Endothelial cell of umbilical vein (primary cell): ENCODE measurements around the gene NKD2. TPM values are rescaled to one million over a fixed set of nuclear protein-coding genes. Genes with fewer than 3 reads are reported as not detected.

ENCODE experiments used
- BruUV-seq: library from RNA; stranded (reverse); fragments of 400-500 nt; replicated peaks from 2 replicates; lab custom pipeline; 2021; lab: Mats Ljungman, UMichigan
- CTCF ChIA-PET: fragments of 300-600, 350-600 bp; sonication (Branson Sonifier 250); formaldehyde crosslinking; loops from one replicate; lab custom pipeline; 2021; ENCODE audit warnings: antibody characterized with exemption, inconsistent platforms; lab: Charles Lee
- POLR2A ChIA-PET: fragments of 300-600, 350-600 bp; sonication (Branson Sonifier 250); formaldehyde crosslinking; loops from one replicate; lab custom pipeline; 2021; ENCODE audit warnings: antibody characterized with exemption, inconsistent platforms; lab: Charles Lee
- DNase-seq: peaks from one replicate; pipeline ENCODE4 v3.0.0-alpha.2; 2011; ENCODE audit warnings: low read depth, low spot score
- FAIRE-seq: peaks from 2 replicates; lab custom pipeline; 2011; peaks lifted over from hg19 to GRCh38; lab: Jason Lieb, UNC
- H2AFZ ChIP-seq: 2 replicates; pipeline ENCODE4 v1.6.0; 2012; ENCODE audit warnings: low read depth, low read length, control low read depth, inconsistent platforms
- H3K27ac ChIP-seq: 2 replicates; pipeline ENCODE4 v1.5.1; 2011; ENCODE audit warnings: low read depth, mild to moderate bottlenecking, control low read depth, low read length, moderate library complexity; ENCODE audit not compliant: insufficient read depth
- H3K27me3 ChIP-seq, 2 experiments: 2 replicates each; pipeline versions ENCODE4 v1.6.0 to v1.6.1; 2011; ENCODE audit warnings: low read length in 2 of 2, mixed read lengths in 1 of 2; ENCODE audit not compliant: control insufficient read depth in 2 of 2, insufficient read depth in 2 of 2
- H3K36me3 ChIP-seq, 2 experiments: 2 replicates in 1 of 2; 3 replicates in 1 of 2; pipeline ENCODE4 v1.5.1; 2011; ENCODE audit warnings: low read length in 2 of 2, mild to moderate bottlenecking in 1 of 2, moderate library complexity in 1 of 2; ENCODE audit not compliant: control insufficient read depth in 2 of 2, insufficient read depth in 2 of 2; ENCODE audit errors: extremely low read depth in 1 of 2
- H3K4me1 ChIP-seq: 3 replicates; pipeline ENCODE4 v1.5.1; 2011; ENCODE audit warnings: mild to moderate bottlenecking, low read length; ENCODE audit not compliant: control insufficient read depth, insufficient read depth; ENCODE audit errors: extremely low read depth
- H3K4me2 ChIP-seq: 2 replicates; pipeline ENCODE4 v1.6.1; 2011; ENCODE audit warnings: low read length, control low read depth, mixed read lengths; ENCODE audit not compliant: insufficient read depth
- H3K4me3 ChIP-seq, 3 experiments: fragments of 200-600 bp in 1 of 3; sonication (generic), shearing (Covaris generic) in 1 of 3; replicated peaks in 1 of 3; 2 replicates each; pipeline ENCODE4 v1.5.1; 2011 to 2016; ENCODE audit warnings: control low read depth in 3 of 3, low read length in 3 of 3, mild to moderate bottlenecking in 2 of 3, inconsistent platforms in 1 of 3, low read depth in 1 of 3, moderate library complexity in 1 of 3; ENCODE audit not compliant: insufficient read depth in 1 of 3
- H3K79me2 ChIP-seq: 2 replicates; pipeline ENCODE4 v1.6.0; 2012; ENCODE audit warnings: low read length, inconsistent platforms; ENCODE audit not compliant: control insufficient read depth, insufficient read depth
- H3K9ac ChIP-seq: replicated peaks from 2 replicates; pipeline ENCODE3; 2011; ENCODE audit warnings: low read length, control low read depth; ENCODE audit not compliant: insufficient read depth; ENCODE audit errors: extremely low read depth
- H3K9me1 ChIP-seq: replicated peaks from 3 replicates; pipeline ENCODE4 v1.6.0; 2011; ENCODE audit warnings: mild to moderate bottlenecking, low read length; ENCODE audit not compliant: control insufficient read depth, insufficient read depth; ENCODE audit errors: extremely low read depth
- H3K9me3 ChIP-seq: replicated peaks from 2 replicates; pipeline ENCODE4 v1.5.1; 2012; ENCODE audit warnings: low read length, inconsistent platforms; ENCODE audit not compliant: control insufficient read depth, insufficient read depth
- H4K20me1 ChIP-seq: replicated peaks from 2 replicates; pipeline ENCODE3; 2011; ENCODE audit warnings: mild to moderate bottlenecking, low read length; ENCODE audit not compliant: control insufficient read depth, insufficient read depth; ENCODE audit errors: extremely low read depth
- EZH2 ChIP-seq: IDR thresholded peaks from 2 replicates; pipeline ENCODE4 v1.6.1; 2012; ENCODE audit warnings: borderline replicate concordance, low read depth, mild to moderate bottlenecking, moderate library complexity, low read length, inconsistent platforms; ENCODE audit not compliant: severe bottlenecking
- FOS ChIP-seq: IDR thresholded peaks from 2 replicates; pipeline ENCODE4 v1.6.1; 2011; ENCODE audit warnings: mild to moderate bottlenecking, low read length, moderate library complexity, borderline replicate concordance; ENCODE audit not compliant: insufficient read depth
- GATA2 ChIP-seq: IDR thresholded peaks from 2 replicates; pipeline ENCODE4 v1.7.0; 2011; ENCODE audit warnings: low read depth, mild to moderate bottlenecking, moderate library complexity, mixed read lengths, low read length; ENCODE audit not compliant: insufficient read length, insufficient read depth
- JUN ChIP-seq: IDR thresholded peaks from 2 replicates; pipeline ENCODE4 v1.6.1; 2011; ENCODE audit warnings: borderline replicate concordance, low read depth; ENCODE audit not compliant: insufficient read length, insufficient read depth
- MYC ChIP-seq: IDR thresholded peaks from one replicate; pipeline ENCODE4 v1.6.1; 2011; ENCODE audit warnings: mild to moderate bottlenecking, low read depth, low read length
- POLR2A ChIP-seq: IDR thresholded peaks from 2 replicates; pipeline ENCODE4 v1.6.1; 2012; ENCODE audit warnings: low read depth, mild to moderate bottlenecking, control low read depth, low read length
- POLR2AphosphoS5 ChIP-seq: IDR thresholded peaks from 2 replicates; pipeline ENCODE4 v1.6.1; 2012; ENCODE audit warnings: low read depth, mild to moderate bottlenecking, control low read depth, low read length, moderate library complexity; ENCODE audit not compliant: insufficient read depth
- dilution Hi-C: fragments of 300-500 bp; cut with MboI; formaldehyde crosslinking; loops from one replicate; pipeline ENCODE4 v1.15.0; 2019; ENCODE audit warnings: low sequenced_read_pairs; ENCODE audit not compliant: extremely low pct_ligation_motif_present
- intact Hi-C: fragments of 100-400 bp; cut with micrococcal nuclease; formaldehyde crosslinking; loops from one replicate; pipeline ENCODE4 v1.10.0; 2022
- polyA plus RNA-seq, 4 experiments: library from polyadenylated mRNA; depleted of rRNA in 3 of 4; stranded (reverse) in 3 of 4; unstranded in 1 of 4; fragments of >200 nt; gene quantifications; 2 replicates each; pipeline versions ENCODE4 v1.2.1 to v1.2.3, GENCODE V29; 2011 to 2012; ENCODE audit warnings: missing spikeins in 1 of 4
- total RNA-seq: library from RNA; stranded (reverse); gene quantifications from 2 replicates; pipeline ENCODE4 v1.2.3, GENCODE V29; 2021
- TF ChIP-seq, protein P1 (sequence below): IDR thresholded peaks from 2 replicates; pipeline ENCODE4 v1.6.1; 2011; ENCODE audit not compliant: insufficient read depth, insufficient read length
- TF ChIP-seq, protein P2 (sequence below), 2 donors: IDR thresholded peaks; 1 replicate in 1 of 2; 2 replicates in 1 of 2; pipeline ENCODE4 v1.5.1; 2011; ENCODE audit warnings: low read length in 2 of 2, mild to moderate bottlenecking in 2 of 2, moderate library complexity in 2 of 2, control low read depth in 1 of 2, inconsistent platforms in 1 of 2, low read depth in 1 of 2; ENCODE audit not compliant: insufficient read depth in 1 of 2; ENCODE audit errors: extremely low read depth in 1 of 2

The NKD2 gene
- total and polyA plus RNA-seq, 2 donors (not counting 3 experiments of a cell fraction or from before 2014, with no cell fraction given), result 0.08 TPM; not detected in 1

DNA sequence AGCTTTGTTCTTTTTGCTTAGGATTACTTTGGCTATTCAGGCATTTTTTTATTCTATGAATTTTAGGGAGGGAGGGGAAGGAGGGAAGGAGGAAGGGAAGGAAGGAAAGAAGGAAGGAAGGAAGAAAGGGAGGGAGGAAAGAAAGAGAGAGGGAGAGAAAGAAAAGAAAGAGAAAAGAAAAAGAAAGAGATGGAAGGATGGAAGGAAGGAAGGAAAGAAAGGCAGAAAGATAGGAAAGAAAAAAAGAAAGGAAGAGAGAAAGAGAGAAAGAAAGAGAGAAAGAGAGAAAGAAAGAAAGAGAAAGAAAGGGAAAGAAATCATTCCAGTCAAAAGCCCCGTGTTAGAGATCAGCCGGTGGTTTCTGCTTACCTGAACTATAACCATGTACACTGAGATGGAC lies 20.8 kb upstream of the NKD2 start:
- Histone ChIP-seq H3K9me3 (no peaks in the 10 kb centered on the region), H3K4me3 (no peak overlapping the region), H4K20me1 (no peaks in the 10 kb centered on the region), H3K27me3 (peaks cover 3 to 12% of the 10 kb centered on the region in 2 experiments), H2AFZ (no peak overlapping the region), H3K4me2 (no peak overlapping the region), H3K9me1 (no peaks in the 10 kb centered on the region), H3K27ac (no peak overlapping the region), H3K36me3 (no peaks in the 10 kb centered on the region), H3K4me1 (peaks cover 3% of the 10 kb centered on the region), H3K79me2 (no peaks in the 10 kb centered on the region), H3K9ac (no peak overlapping the region)
- TF ChIP-seq EZH2 (no peak), FOS (no peak), POLR2AphosphoS5 (no peak), GATA2 (no peak), JUN (no peak), MYC (no peak), POLR2A (no peak)
- TF ChIP-seq, protein P1, sequence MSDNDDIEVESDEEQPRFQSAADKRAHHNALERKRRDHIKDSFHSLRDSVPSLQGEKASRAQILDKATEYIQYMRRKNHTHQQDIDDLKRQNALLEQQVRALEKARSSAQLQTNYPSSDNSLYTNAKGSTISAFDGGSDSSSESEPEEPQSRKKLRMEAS, result no peak
- TF ChIP-seq, protein P2, sequence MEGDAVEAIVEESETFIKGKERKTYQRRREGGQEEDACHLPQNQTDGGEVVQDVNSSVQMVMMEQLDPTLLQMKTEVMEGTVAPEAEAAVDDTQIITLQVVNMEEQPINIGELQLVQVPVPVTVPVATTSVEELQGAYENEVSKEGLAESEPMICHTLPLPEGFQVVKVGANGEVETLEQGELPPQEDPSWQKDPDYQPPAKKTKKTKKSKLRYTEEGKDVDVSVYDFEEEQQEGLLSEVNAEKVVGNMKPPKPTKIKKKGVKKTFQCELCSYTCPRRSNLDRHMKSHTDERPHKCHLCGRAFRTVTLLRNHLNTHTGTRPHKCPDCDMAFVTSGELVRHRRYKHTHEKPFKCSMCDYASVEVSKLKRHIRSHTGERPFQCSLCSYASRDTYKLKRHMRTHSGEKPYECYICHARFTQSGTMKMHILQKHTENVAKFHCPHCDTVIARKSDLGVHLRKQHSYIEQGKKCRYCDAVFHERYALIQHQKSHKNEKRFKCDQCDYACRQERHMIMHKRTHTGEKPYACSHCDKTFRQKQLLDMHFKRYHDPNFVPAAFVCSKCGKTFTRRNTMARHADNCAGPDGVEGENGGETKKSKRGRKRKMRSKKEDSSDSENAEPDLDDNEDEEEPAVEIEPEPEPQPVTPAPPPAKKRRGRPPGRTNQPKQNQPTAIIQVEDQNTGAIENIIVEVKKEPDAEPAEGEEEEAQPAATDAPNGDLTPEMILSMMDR (IDR thresholded peaks at IDR 0.05; ENCODE audit: extremely low read depth in 1 of 2, insufficient read depth in 1 of 2, low read depth in 1 of 2, low read length in 2 of 2), result no peak
- intact Hi-C loops (no loop called here), dilution Hi-C loops (no loop called here)
- ChIA-PET CTCF (no interaction called here), POLR2A (no interaction called here)
- no peak for FAIRE-seq
- DNase-seq, result no peak
- no TSS peak for BruUV-seq
